Panc1 (cell line): ENCODE results near the gene ZACN. TPM values are rescaled to one million over a fixed set of nuclear protein-coding genes. Genes with fewer than 3 reads are reported as not detected.
A peak's percentile ranks its signal among the peaks of the same experiment; 100 is the strongest.
"Not testable (repeated sequence)": the region's sequence is repeated elsewhere in the genome, so short reads cannot be mapped to it uniquely, and the experiment has no call there.

ENCODE experiments used
- ATAC-seq: fragments of 200-7000 bp; cut with Tn5 transposase; 2 replicates; pipeline ENCODE4 v1.9.1; 2020; ENCODE audit warnings: mild to moderate bottlenecking, moderate library complexity
- BruUV-seq: library from RNA; stranded (reverse); fragments of 400-500 nt; replicated peaks from 2 replicates; lab custom pipeline; 2021; lab: Mats Ljungman, UMichigan
- CTCF ChIA-PET: fragments of 300-600 bp; sonication (Branson Sonifier 250); formaldehyde crosslinking; loops from one replicate; lab custom pipeline; 2022; ENCODE audit warnings: antibody characterized with exemption; lab: Charles Lee
- POLR2A ChIA-PET: fragments of 300-600 bp; sonication (Branson Sonifier 250); formaldehyde crosslinking; loops from one replicate; lab custom pipeline; 2022; ENCODE audit warnings: antibody characterized with exemption; lab: Charles Lee
- DNase-seq: peaks from one replicate; pipeline ENCODE4 v3.0.0-alpha.2; 2010; ENCODE audit warnings: low read depth, low spot score
- H3K27ac ChIP-seq: 2 replicates; pipeline ENCODE4 v1.5.1; 2011; ENCODE audit warnings: mild to moderate bottlenecking, low read length, inconsistent platforms
- H3K27me3 ChIP-seq: fragments of 200-500 bp; sonication (Bioruptor generic); 2 replicates; pipeline ENCODE4 v1.6.0; 2014; ENCODE audit warnings: low read length, inconsistent platforms; ENCODE audit not compliant: control insufficient read depth, insufficient read depth
- H3K36me3 ChIP-seq: fragments of 200-500 bp; sonication (Bioruptor generic); 2 replicates; pipeline ENCODE4 v1.5.1; 2014; ENCODE audit warnings: inconsistent platforms, mild to moderate bottlenecking, low read length, moderate library complexity; ENCODE audit not compliant: control insufficient read depth, insufficient read depth
- H3K4me1 ChIP-seq: 2 replicates; pipeline ENCODE4 v1.5.1; 2011; ENCODE audit warnings: inconsistent platforms, mild to moderate bottlenecking, low read length, moderate library complexity; ENCODE audit not compliant: control insufficient read depth, insufficient read depth
- H3K4me3 ChIP-seq, 2 experiments: 2 replicates each; pipeline ENCODE4 v1.5.1; 2011 to 2012; ENCODE audit warnings: low read depth in 2 of 2, low read length in 2 of 2, mild to moderate bottlenecking in 2 of 2, inconsistent platforms in 1 of 2, moderate library complexity in 1 of 2
- H3K9me3 ChIP-seq: fragments of 200-500 bp; sonication (Bioruptor generic); 2 replicates; pipeline ENCODE4 v1.5.1; 2014; ENCODE audit warnings: low read depth, mild to moderate bottlenecking, inconsistent platforms, low read length, moderate library complexity; ENCODE audit not compliant: control insufficient read depth, insufficient read depth
- CTCF ChIP-seq: fragments of 450-650 bp; IDR thresholded peaks from 2 replicates; pipeline ENCODE4 v1.5.1; 2017; ENCODE audit warnings: mild to moderate bottlenecking
- POLR2AphosphoS5 ChIP-seq: IDR thresholded peaks from 2 replicates; pipeline ENCODE4 v1.6.1; 2012; ENCODE audit warnings: mild to moderate bottlenecking, low read depth, low read length, moderate library complexity
- SIN3A ChIP-seq: IDR thresholded peaks from 2 replicates; pipeline ENCODE4 v1.6.1; 2012; ENCODE audit warnings: low read depth, mild to moderate bottlenecking, low read length, moderate library complexity, borderline replicate concordance; ENCODE audit not compliant: insufficient read depth
- TCF7L2 ChIP-seq: IDR thresholded peaks from 2 replicates; pipeline ENCODE4 v1.6.1; 2011; ENCODE audit warnings: mild to moderate bottlenecking, low read depth, low read length, inconsistent platforms
- in situ Hi-C: cut with HindIII; loops from 2 replicates; pipeline ENCODE4 v1.10.0; 2016; ENCODE audit warnings: low sequenced_read_pairs, low pct_unique_long_range_greater_than_20kb
- intact Hi-C: fragments of 100-400 bp; cut with micrococcal nuclease; formaldehyde crosslinking; loops from one replicate; pipeline ENCODE4 v1.10.0; 2022; ENCODE audit not compliant: unreplicated experiment
- total RNA-seq: library from RNA; stranded (reverse); gene quantifications from one replicate; pipeline ENCODE4 v1.2.1, GENCODE V29; 2021; ENCODE audit not compliant: unreplicated experiment
- TF ChIP-seq, protein P1 (sequence below), 2 experiments: IDR thresholded peaks; 2 replicates each; pipeline ENCODE4 v1.6.1; 2011 to 2012; ENCODE audit warnings: low read depth in 2 of 2, control low read depth in 1 of 2, low read length in 1 of 2, mild to moderate bottlenecking in 1 of 2, moderate library complexity in 1 of 2; ENCODE audit not compliant: insufficient read depth in 1 of 2

Gene ZACN
- total RNA-seq, 1 experiment from 2014 or later, result not detected

GRCh38 chr17:76056882-76057281 lies 22.1 kb upstream of the ZACN start:
- Histone ChIP-seq H3K36me3 (peaks cover 25% of the 10 kb centered on the region), H3K4me3 (no peak overlapping the region), H3K27ac (no peak overlapping the region), H3K9me3 (no peaks in the 10 kb centered on the region), H3K27me3 (no peaks in the 10 kb centered on the region), H3K4me1 (no peaks in the 10 kb centered on the region)
- TF ChIP-seq TCF7L2 (no peak), SIN3A (no peak), POLR2AphosphoS5 (no peak), CTCF (no peak)
- TF ChIP-seq, protein P1, sequence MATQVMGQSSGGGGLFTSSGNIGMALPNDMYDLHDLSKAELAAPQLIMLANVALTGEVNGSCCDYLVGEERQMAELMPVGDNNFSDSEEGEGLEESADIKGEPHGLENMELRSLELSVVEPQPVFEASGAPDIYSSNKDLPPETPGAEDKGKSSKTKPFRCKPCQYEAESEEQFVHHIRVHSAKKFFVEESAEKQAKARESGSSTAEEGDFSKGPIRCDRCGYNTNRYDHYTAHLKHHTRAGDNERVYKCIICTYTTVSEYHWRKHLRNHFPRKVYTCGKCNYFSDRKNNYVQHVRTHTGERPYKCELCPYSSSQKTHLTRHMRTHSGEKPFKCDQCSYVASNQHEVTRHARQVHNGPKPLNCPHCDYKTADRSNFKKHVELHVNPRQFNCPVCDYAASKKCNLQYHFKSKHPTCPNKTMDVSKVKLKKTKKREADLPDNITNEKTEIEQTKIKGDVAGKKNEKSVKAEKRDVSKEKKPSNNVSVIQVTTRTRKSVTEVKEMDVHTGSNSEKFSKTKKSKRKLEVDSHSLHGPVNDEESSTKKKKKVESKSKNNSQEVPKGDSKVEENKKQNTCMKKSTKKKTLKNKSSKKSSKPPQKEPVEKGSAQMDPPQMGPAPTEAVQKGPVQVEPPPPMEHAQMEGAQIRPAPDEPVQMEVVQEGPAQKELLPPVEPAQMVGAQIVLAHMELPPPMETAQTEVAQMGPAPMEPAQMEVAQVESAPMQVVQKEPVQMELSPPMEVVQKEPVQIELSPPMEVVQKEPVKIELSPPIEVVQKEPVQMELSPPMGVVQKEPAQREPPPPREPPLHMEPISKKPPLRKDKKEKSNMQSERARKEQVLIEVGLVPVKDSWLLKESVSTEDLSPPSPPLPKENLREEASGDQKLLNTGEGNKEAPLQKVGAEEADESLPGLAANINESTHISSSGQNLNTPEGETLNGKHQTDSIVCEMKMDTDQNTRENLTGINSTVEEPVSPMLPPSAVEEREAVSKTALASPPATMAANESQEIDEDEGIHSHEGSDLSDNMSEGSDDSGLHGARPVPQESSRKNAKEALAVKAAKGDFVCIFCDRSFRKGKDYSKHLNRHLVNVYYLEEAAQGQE (IDR thresholded peaks at IDR 0.05; ENCODE audit: insufficient read depth in 1 of 2, low read depth in 2 of 2, low read length in 1 of 2), result no peak
- CTCF ChIA-PET, result interaction anchor here (0.6 kb wide), 1 partner anchor 11 kb away, joined by 3 read pairs; no protein-coding TSS in a partner anchor
- DNase-seq, result no peak
- POLR2A ChIA-PET, result no interaction called here
- intact Hi-C loops, result no loop called here
- in situ Hi-C loops, result loop anchor here (25.0 kb wide), 1 partner anchor 120 kb away; the partner anchor contains the start of gene FBF1
- ATAC-seq, result no peak
- BruUV-seq, result TSS peak; percentile 46

GRCh38 chr17:76058264-76058663 lies 20.7 kb upstream of the ZACN start:
- POLR2A ChIA-PET, result interaction anchor here (0.6 to 0.7 kb wide), 2 partner anchors 8 to 133 kb away, joined by 3 to 5 read pairs; no protein-coding TSS in a partner anchor
- not testable (repeated sequence) for BruUV-seq
- in situ Hi-C loops, result loop anchor here (25.0 kb wide), 1 partner anchor 121 kb away; the partner anchor contains the start of gene FBF1

DNA sequence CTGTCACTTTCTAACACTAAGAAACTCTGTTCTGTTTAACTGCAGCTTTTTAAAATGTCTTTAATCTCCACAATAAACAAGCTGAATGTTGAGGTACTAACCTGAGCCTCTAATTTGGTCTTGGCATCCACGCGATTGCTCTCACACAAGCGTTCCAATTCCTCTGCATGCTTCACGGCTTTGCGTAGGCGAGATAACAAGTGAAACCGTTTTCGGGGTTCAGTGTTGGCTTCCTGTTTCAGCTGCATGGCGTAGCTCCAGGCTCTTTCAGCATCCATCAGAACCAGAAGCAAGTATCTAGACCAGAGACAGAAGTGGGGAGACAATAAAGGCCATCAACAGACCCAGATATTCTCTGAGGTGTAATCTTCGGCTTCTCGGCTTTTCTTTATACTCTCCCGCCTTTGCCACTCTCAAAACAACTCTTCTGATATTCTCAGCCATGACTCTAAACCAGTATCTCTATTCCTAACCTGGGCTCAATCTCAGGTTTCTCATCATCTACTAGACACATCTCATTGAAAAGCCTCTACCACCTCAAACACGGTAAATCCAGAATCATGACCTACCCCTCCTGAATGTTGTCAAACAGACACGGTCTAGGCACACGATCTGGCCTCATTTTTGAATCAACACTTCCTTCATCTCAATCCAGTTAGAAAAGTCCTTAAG lies 15.0 kb upstream of the ZACN start:
- no peaks in the 10 kb centered on the region for H3K9me3 ChIP-seq
- ATAC-seq (no peak), DNase-seq (no peak)
- H3K4me3 ChIP-seq, result no peak overlapping the region
- no peaks in the 10 kb centered on the region for H3K4me1 ChIP-seq
- POLR2A ChIA-PET, result interaction anchor here (0.7 kb wide), 1 partner anchor 45 kb away, joined by 8 read pairs; no protein-coding TSS in a partner anchor
- in situ Hi-C loops (loop anchor here (25.0 kb wide), 1 partner anchor 127 kb away; the partner anchor contains the start of gene FBF1), intact Hi-C loops (no loop called here)
- TF ChIP-seq, protein P1 (IDR thresholded peaks at IDR 0.05; ENCODE audit: insufficient read depth in 1 of 2, low read depth in 2 of 2, low read length in 1 of 2), result no peak
- TF ChIP-seq SIN3A, result no peak
- no peak for TF ChIP-seq POLR2AphosphoS5
- no peak for TF ChIP-seq CTCF
- TF ChIP-seq TCF7L2, result no peak
- CTCF ChIA-PET, result interaction anchor here (0.6 to 0.7 kb wide), 2 partner anchors 50 to 135 kb away, joined by 5 to 10 read pairs; no protein-coding TSS in a partner anchor
- peaks cover 24% of the 10 kb centered on the region for H3K36me3 ChIP-seq
- no peak overlapping the region for H3K27ac ChIP-seq
- H3K27me3 ChIP-seq, result no peaks in the 10 kb centered on the region
- TSS peak; percentile 13 for BruUV-seq

More at GRCh38 chr17:76058264-76058663, 20.7 kb upstream of the ZACN start:
- DNase-seq, H3K27me3 ChIP-seq, H3K4me1 ChIP-seq, H3K9me3 ChIP-seq, intact Hi-C loops, H3K4me3 ChIP-seq, H3K27ac ChIP-seq, ATAC-seq, CTCF ChIA-PET: not testable (repeated sequence)
- H3K36me3 ChIP-seq, result peaks cover 25% of the 10 kb centered on the region
